ENCODE data around the gene CELA2B. TPM values are rescaled to one million over a fixed set of nuclear protein-coding genes. Genes with fewer than 3 reads are reported as not detected.
"Not testable (repeated sequence)": the region's sequence is repeated elsewhere in the genome, so short reads cannot be mapped to it uniquely, and the experiment has no call there.

CELA2B gene
- total RNA-seq, 1 experiment from 2014 or later, result not detected

DNA sequence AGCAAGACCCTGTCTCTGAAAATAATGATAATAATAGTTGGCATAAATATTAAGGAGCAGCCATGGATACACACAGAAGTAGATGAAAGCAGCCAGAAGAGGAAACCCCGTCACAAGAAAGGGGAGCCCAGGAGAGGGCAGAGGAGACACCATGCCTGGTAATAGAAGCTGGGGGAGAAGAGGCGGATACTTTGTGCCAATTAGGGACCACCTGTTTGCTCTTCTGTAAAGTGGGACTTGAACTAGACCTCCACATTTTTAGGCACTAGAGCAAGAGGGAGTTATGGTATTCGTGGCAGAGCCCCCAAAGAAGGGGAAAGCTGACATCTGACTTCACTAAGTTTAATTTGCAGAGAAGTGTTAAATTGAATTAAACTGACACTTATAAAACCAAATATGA is 12.5 kb downstream of the CELA2B start:
- POLR2A ChIA-PET, result no interaction called here
- H3K27ac Mint-ChIP-seq, result no peak overlapping the region
- H3K4me1 Mint-ChIP-seq, result no peaks in the 10 kb centered on the region
- TF ChIP-seq RORB (CRISPR knock-in tag; IDR thresholded peaks at IDR 0.05) (no peak), GABPB1 (CRISPR knock-in tag; IDR thresholded peaks at IDR 0.05) (no peak), KAT7 (CRISPR knock-in tag; IDR thresholded peaks at IDR 0.05; ENCODE audit: borderline replicate concordance) (no peak), GTF2I (CRISPR knock-in tag; conservative IDR thresholded peaks at IDR 0.05) (no peak), FOXK1 (CRISPR knock-in tag; IDR thresholded peaks at IDR 0.05) (no peak)
- H3K9me3 Mint-ChIP-seq, result peaks cover 3% of the 10 kb centered on the region; the same call in 1 of the 2 replicates
- H3K4me3 Mint-ChIP-seq, result no peak overlapping the region
- DNase-seq (ENCODE audit: low spot score) (no peak), ATAC-seq (no peak)
- CTCF ChIA-PET, result no interaction called here
- no peaks in the 10 kb centered on the region for H3K27me3 Mint-ChIP-seq (ENCODE audit: low read depth)
- H3K36me3 Mint-ChIP-seq, result peaks cover 12% of the 10 kb centered on the region

DNA sequence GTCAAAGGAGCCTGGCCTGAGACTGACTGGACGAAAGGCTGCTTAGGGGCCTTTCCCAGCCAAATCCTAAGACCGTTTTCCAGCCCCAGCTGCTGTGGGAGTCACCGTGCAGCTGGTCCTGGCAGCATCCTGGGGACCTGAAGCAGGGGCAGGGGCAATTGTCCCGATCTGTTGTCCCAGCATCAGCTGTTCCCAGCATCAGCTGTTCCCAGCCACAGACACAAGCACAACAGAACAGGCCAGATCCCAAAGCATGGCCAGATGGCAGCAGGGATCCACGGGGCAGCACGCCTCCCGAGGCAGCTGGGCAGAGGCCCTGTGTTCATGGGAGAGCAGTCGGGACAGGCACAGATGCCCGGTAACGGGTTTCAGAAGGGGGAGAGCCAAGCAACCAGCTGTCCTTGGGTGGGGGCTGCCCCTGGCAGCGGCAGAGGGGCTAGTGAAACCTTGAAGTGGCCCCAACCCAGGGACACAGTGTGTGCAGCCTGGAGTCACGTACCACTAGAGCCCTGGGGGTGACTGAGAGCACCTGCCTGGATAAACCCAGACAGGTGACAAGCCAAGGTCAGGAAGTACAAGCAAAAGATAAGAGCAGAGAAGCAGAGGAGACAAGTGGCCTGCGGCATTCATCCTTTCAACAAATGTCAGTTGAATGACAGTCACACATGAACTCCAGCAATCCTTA is 13.3 kb downstream of the CELA2B start:
- peak overlapping the region; percentile 57; the same call in 1 of the 2 replicates for H3K27ac Mint-ChIP-seq
- no peaks in the 10 kb centered on the region for H3K27me3 Mint-ChIP-seq (ENCODE audit: low read depth)
- no peak for TF ChIP-seq ZBTB21 (CRISPR knock-in tag; IDR thresholded peaks at IDR 0.05; ENCODE audit: borderline replicate concordance)
- no peak for TF ChIP-seq E2F5 (CRISPR knock-in tag; IDR thresholded peaks at IDR 0.05)
- TF ChIP-seq NR2C2 (CRISPR knock-in tag; IDR thresholded peaks at IDR 0.05), result no peak
- TF ChIP-seq ESRRA (CRISPR knock-in tag; IDR thresholded peaks at IDR 0.05; ENCODE audit: borderline replicate concordance), result no peak
- TF ChIP-seq ZSCAN18 (CRISPR knock-in tag; IDR thresholded peaks at IDR 0.05), result no peak
- TF ChIP-seq RELA (CRISPR knock-in tag; IDR thresholded peaks at IDR 0.05; ENCODE audit: borderline replicate concordance), result no peak
- no peak for TF ChIP-seq ZNF423 (CRISPR knock-in tag; IDR thresholded peaks at IDR 0.05)
- no peak for TF ChIP-seq MYBL2 (CRISPR knock-in tag; IDR thresholded peaks at IDR 0.05)
- TF ChIP-seq, protein P1, sequence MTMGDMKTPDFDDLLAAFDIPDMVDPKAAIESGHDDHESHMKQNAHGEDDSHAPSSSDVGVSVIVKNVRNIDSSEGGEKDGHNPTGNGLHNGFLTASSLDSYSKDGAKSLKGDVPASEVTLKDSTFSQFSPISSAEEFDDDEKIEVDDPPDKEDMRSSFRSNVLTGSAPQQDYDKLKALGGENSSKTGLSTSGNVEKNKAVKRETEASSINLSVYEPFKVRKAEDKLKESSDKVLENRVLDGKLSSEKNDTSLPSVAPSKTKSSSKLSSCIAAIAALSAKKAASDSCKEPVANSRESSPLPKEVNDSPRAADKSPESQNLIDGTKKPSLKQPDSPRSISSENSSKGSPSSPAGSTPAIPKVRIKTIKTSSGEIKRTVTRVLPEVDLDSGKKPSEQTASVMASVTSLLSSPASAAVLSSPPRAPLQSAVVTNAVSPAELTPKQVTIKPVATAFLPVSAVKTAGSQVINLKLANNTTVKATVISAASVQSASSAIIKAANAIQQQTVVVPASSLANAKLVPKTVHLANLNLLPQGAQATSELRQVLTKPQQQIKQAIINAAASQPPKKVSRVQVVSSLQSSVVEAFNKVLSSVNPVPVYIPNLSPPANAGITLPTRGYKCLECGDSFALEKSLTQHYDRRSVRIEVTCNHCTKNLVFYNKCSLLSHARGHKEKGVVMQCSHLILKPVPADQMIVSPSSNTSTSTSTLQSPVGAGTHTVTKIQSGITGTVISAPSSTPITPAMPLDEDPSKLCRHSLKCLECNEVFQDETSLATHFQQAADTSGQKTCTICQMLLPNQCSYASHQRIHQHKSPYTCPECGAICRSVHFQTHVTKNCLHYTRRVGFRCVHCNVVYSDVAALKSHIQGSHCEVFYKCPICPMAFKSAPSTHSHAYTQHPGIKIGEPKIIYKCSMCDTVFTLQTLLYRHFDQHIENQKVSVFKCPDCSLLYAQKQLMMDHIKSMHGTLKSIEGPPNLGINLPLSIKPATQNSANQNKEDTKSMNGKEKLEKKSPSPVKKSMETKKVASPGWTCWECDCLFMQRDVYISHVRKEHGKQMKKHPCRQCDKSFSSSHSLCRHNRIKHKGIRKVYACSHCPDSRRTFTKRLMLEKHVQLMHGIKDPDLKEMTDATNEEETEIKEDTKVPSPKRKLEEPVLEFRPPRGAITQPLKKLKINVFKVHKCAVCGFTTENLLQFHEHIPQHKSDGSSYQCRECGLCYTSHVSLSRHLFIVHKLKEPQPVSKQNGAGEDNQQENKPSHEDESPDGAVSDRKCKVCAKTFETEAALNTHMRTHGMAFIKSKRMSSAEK (CRISPR knock-in tag; IDR thresholded peaks at IDR 0.05; ENCODE audit: borderline replicate concordance), result no peak
- TF ChIP-seq FOXK1 (CRISPR knock-in tag; IDR thresholded peaks at IDR 0.05), result no peak
- no peak for TF ChIP-seq CREM (CRISPR knock-in tag; IDR thresholded peaks at IDR 0.05)
- no peak for TF ChIP-seq IRF2 (CRISPR knock-in tag; IDR thresholded peaks at IDR 0.05; ENCODE audit: borderline replicate concordance, low read depth)
- TF ChIP-seq ZNF263 (CRISPR knock-in tag; IDR thresholded peaks at IDR 0.05; ENCODE audit: low read depth), result no peak
- TF ChIP-seq GRHL2 (CRISPR knock-in tag; IDR thresholded peaks at IDR 0.05; ENCODE audit: insufficient replicate concordance, severe bottlenecking), result no peak
- no peak for TF ChIP-seq ZNF138 (CRISPR knock-in tag; conservative IDR thresholded peaks at IDR 0.05)
- TF ChIP-seq GABPB1 (CRISPR knock-in tag; IDR thresholded peaks at IDR 0.05), result no peak
- TF ChIP-seq, protein P2, sequence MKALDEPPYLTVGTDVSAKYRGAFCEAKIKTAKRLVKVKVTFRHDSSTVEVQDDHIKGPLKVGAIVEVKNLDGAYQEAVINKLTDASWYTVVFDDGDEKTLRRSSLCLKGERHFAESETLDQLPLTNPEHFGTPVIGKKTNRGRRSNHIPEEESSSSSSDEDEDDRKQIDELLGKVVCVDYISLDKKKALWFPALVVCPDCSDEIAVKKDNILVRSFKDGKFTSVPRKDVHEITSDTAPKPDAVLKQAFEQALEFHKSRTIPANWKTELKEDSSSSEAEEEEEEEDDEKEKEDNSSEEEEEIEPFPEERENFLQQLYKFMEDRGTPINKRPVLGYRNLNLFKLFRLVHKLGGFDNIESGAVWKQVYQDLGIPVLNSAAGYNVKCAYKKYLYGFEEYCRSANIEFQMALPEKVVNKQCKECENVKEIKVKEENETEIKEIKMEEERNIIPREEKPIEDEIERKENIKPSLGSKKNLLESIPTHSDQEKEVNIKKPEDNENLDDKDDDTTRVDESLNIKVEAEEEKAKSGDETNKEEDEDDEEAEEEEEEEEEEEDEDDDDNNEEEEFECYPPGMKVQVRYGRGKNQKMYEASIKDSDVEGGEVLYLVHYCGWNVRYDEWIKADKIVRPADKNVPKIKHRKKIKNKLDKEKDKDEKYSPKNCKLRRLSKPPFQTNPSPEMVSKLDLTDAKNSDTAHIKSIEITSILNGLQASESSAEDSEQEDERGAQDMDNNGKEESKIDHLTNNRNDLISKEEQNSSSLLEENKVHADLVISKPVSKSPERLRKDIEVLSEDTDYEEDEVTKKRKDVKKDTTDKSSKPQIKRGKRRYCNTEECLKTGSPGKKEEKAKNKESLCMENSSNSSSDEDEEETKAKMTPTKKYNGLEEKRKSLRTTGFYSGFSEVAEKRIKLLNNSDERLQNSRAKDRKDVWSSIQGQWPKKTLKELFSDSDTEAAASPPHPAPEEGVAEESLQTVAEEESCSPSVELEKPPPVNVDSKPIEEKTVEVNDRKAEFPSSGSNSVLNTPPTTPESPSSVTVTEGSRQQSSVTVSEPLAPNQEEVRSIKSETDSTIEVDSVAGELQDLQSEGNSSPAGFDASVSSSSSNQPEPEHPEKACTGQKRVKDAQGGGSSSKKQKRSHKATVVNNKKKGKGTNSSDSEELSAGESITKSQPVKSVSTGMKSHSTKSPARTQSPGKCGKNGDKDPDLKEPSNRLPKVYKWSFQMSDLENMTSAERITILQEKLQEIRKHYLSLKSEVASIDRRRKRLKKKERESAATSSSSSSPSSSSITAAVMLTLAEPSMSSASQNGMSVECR (CRISPR knock-in tag; IDR thresholded peaks at IDR 0.05; ENCODE audit: borderline replicate concordance), result no peak
- TF ChIP-seq, protein P3, sequence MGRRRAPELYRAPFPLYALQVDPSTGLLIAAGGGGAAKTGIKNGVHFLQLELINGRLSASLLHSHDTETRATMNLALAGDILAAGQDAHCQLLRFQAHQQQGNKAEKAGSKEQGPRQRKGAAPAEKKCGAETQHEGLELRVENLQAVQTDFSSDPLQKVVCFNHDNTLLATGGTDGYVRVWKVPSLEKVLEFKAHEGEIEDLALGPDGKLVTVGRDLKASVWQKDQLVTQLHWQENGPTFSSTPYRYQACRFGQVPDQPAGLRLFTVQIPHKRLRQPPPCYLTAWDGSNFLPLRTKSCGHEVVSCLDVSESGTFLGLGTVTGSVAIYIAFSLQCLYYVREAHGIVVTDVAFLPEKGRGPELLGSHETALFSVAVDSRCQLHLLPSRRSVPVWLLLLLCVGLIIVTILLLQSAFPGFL (CRISPR knock-in tag; IDR thresholded peaks at IDR 0.05; ENCODE audit: borderline replicate concordance), result no peak
- peaks cover 12% of the 10 kb centered on the region for H3K36me3 Mint-ChIP-seq
- ATAC-seq, result no peak
- H3K4me3 Mint-ChIP-seq, result no peak overlapping the region
- DNase-seq (ENCODE audit: low spot score), result no peak
- POLR2A ChIA-PET, result no interaction called here
- peaks cover 3% of the 10 kb centered on the region; the same call in 1 of the 2 replicates for H3K9me3 Mint-ChIP-seq
- CTCF ChIA-PET, result no interaction called here
- H3K4me1 Mint-ChIP-seq, result no peaks in the 10 kb centered on the region

- ATAC-seq; H3K9me3 Mint-ChIP-seq; H3K27me3 Mint-ChIP-seq (ENCODE audit: low read depth); DNase-seq (ENCODE audit: low spot score); H3K4me3 Mint-ChIP-seq; H3K27ac Mint-ChIP-seq; CTCF ChIA-PET; POLR2A ChIA-PET: not testable (repeated sequence)
- Mint-ChIP-seq H3K4me1 (peaks cover 13% of the 10 kb centered on the region), H3K36me3 (peaks cover 19% of the 10 kb centered on the region)
These were observed 15.1 kb downstream of the CELA2B start for GRCh38 chr1:15491010-15491409.

Measured in WTC11 (cell line).